Spleen (tissue), 7 donors: Measurements from ENCODE around the gene OLIG2.

ENCODE experiments used
- CTCF ChIP-seq, 11 experiments: fragments of 200-600 bp in 7 of 11; fragments of 450-650 bp in 4 of 11; sonication (generic) in 4 of 11; IDR thresholded peaks in 8 of 11; conservative IDR thresholded peaks in 3 of 11; 1 replicate in 7 of 11; 2 replicates in 4 of 11; pipeline versions ENCODE4 v1.4.0 to v1.8.0; 2016 to 2021; ENCODE audit warnings: antibody characterized with exemption in 11 of 11, inconsistent platforms in 4 of 11, mild to moderate bottlenecking in 1 of 11
- POLR2A ChIP-seq, 3 donors: fragments of 450-650 bp; IDR thresholded peaks; one replicate each; pipeline ENCODE4 v1.5.1; 2017; ENCODE audit warnings: antibody characterized with exemption in 3 of 3, mild to moderate bottlenecking in 1 of 3
- POLR2AphosphoS5 ChIP-seq, 3 donors: sonication (generic); formaldehyde crosslinking; IDR thresholded peaks; one replicate each; pipeline ENCODE4 v1.5.1; 2017; ENCODE audit warnings: antibody characterized with exemption in 3 of 3
- donor health status: DM: no; HTN: no; CAD: no; lungs with moderate emphysema.
- donor health status: DM: no; HTN: no; CAD: no.
- donor health status: DM: no; HTN: no; CAD: no.

GRCh38 chr21:33011462-33011861, 14.3 kb upstream of the OLIG2 start:
- TF ChIP-seq CTCF (IDR thresholded peaks at IDR 0.05 in 8 of 11, conservative IDR thresholded peaks at IDR 0.05 in 3 of 11), result no peak
- TF ChIP-seq POLR2A (IDR thresholded peaks at IDR 0.05), result no peak
- no peak for TF ChIP-seq POLR2AphosphoS5 (IDR thresholded peaks at IDR 0.05)
